SK-N-SH (cell line): Measurements from ENCODE around the gene HTR2C. TPM values are rescaled to one million over a fixed set of nuclear protein-coding genes. Genes with fewer than 3 reads are reported as not detected.

Source experiments
- CTCF ChIA-PET: fragments of 300-600, 350-600 bp; formaldehyde crosslinking; extraction: SDS; loops from one replicate; lab custom pipeline; 2021; lab: Yijun Ruan, JAX
- POLR2A ChIA-PET: fragments of 350-600 bp; sonication (Branson Sonifier 250); formaldehyde crosslinking; extraction: SDS; loops from one replicate; lab custom pipeline; 2020; ENCODE audit warnings: antibody characterized with exemption, inconsistent platforms; lab: Yijun Ruan, JAX
- DNase-seq: peaks from one replicate; pipeline ENCODE4 v3.0.0; 2012
- H2AFZ ChIP-seq: fragments of 200-600 bp; sonication (generic); 2 replicates; pipeline ENCODE4 v1.8.1; 2016; ENCODE audit warnings: antibody characterized with exemption, mild to moderate bottlenecking, low read depth
- H3F3A ChIP-seq: fragments of 200-600 bp; sonication (generic); replicated peaks from 2 replicates; pipeline ENCODE3; 2016; ENCODE audit warnings: antibody characterized with exemption, mild to moderate bottlenecking; ENCODE audit not compliant: insufficient read depth
- H3K27ac ChIP-seq, 2 experiments: fragments of 200-500 bp in 1 of 2; fragments of 200-600 bp in 1 of 2; sonication (Bioruptor generic) in 1 of 2; sonication (generic), shearing (Covaris generic) in 1 of 2; 2 replicates each; pipeline versions ENCODE4 v1.5.1 to v1.6.1; 2014 to 2016; ENCODE audit warnings: low read depth in 2 of 2, inconsistent platforms in 1 of 2, low read length in 1 of 2, mild to moderate bottlenecking in 1 of 2, mixed read lengths in 1 of 2
- H3K27me3 ChIP-seq: fragments of 200-600 bp; sonication (generic), shearing (Covaris generic); 2 replicates; pipeline ENCODE4 v1.6.1; 2016; ENCODE audit warnings: mixed run types; ENCODE audit not compliant: insufficient read depth
- H3K36me3 ChIP-seq, 2 experiments: fragments of 200-500 bp in 1 of 2; fragments of 200-600 bp in 1 of 2; sonication (Bioruptor generic) in 1 of 2; sonication (generic) in 1 of 2; replicated peaks in 1 of 2; 2 replicates each; pipeline versions ENCODE3 to v1.5.1; 2014 to 2016; ENCODE audit warnings: low read length in 1 of 2, mild to moderate bottlenecking in 1 of 2; ENCODE audit not compliant: insufficient read depth in 2 of 2, control insufficient read depth in 1 of 2
- H3K4me1 ChIP-seq, 2 experiments: fragments of 200-500 bp in 1 of 2; fragments of 200-600 bp in 1 of 2; sonication (Bioruptor generic) in 1 of 2; sonication (generic), shearing (Covaris generic) in 1 of 2; 2 replicates each; pipeline versions ENCODE4 v1.5.1 to v1.6.1; 2014 to 2016; ENCODE audit warnings: low read depth in 1 of 2, low read length in 1 of 2, mixed run types in 1 of 2; ENCODE audit not compliant: insufficient read depth in 2 of 2, control insufficient read depth in 1 of 2
- H3K4me2 ChIP-seq: fragments of 200-600 bp; sonication (generic), shearing (Covaris generic); 2 replicates; pipeline ENCODE4 v1.6.1; 2017; ENCODE audit warnings: mixed run types
- H3K4me3 ChIP-seq, 2 experiments: fragments of 200-500 bp in 1 of 2; fragments of 200-600 bp in 1 of 2; sonication (Bioruptor generic) in 1 of 2; sonication (generic), shearing (Covaris generic) in 1 of 2; 2 replicates each; pipeline versions ENCODE4 v1.5.1 to v1.8.1; 2014 to 2016; ENCODE audit warnings: low read depth in 2 of 2, inconsistent platforms in 1 of 2, low read length in 1 of 2, mild to moderate bottlenecking in 1 of 2, mixed read lengths in 1 of 2, moderate library complexity in 1 of 2
- H3K79me2 ChIP-seq: fragments of 200-600 bp; sonication (generic); 2 replicates; pipeline ENCODE4 v1.8.1; 2017; ENCODE audit warnings: mild to moderate bottlenecking; ENCODE audit not compliant: insufficient read depth
- H3K9ac ChIP-seq: fragments of 200-600 bp; sonication (generic); 2 replicates; pipeline ENCODE4 v1.6.1; 2017; ENCODE audit warnings: mixed run types
- H3K9me2 ChIP-seq: fragments of 200-600 bp; sonication (generic); 2 replicates; pipeline ENCODE4 v1.6.1; 2017; ENCODE audit warnings: mixed run types
- H3K9me3 ChIP-seq: fragments of 200-600 bp; sonication (generic); 2 replicates; pipeline ENCODE4 v1.6.1; 2017; ENCODE audit warnings: mixed run types, mild to moderate bottlenecking, moderate library complexity
- H4K20me1 ChIP-seq: fragments of 200-600 bp; sonication (generic); 2 replicates; pipeline ENCODE4 v1.6.1; 2017; ENCODE audit warnings: mild to moderate bottlenecking, mixed run types; ENCODE audit not compliant: insufficient read depth
- CTCF ChIP-seq: fragments of 200-600 bp; sonication (generic); IDR thresholded peaks from 2 replicates; pipeline ENCODE4 v1.6.1; 2017; ENCODE audit warnings: antibody characterized with exemption, mild to moderate bottlenecking, moderate library complexity
- FOXJ3 ChIP-seq: sonication (generic); formaldehyde crosslinking; IDR thresholded peaks from 2 replicates; pipeline ENCODE4 v1.5.1; 2020; ENCODE audit warnings: mild to moderate bottlenecking, missing genetic modification reagents
- FOXM1 ChIP-seq: IDR thresholded peaks from 2 replicates; pipeline ENCODE4 v1.4.0; 2012; ENCODE audit warnings: low read depth, mild to moderate bottlenecking
- MEF2A ChIP-seq: IDR thresholded peaks from 2 replicates; pipeline ENCODE4 v1.4.0; 2012; ENCODE audit warnings: low read depth, borderline replicate concordance
- MXI1 ChIP-seq: IDR thresholded peaks from 2 replicates; pipeline ENCODE4 v1.6.1; 2012; ENCODE audit warnings: mild to moderate bottlenecking, low read depth, low read length, improper control_type of control experiment
- NFIC ChIP-seq: IDR thresholded peaks from 2 replicates; pipeline ENCODE4 v1.4.0; 2012; ENCODE audit warnings: borderline replicate concordance
- NRF1 ChIP-seq: IDR thresholded peaks from 2 replicates; pipeline ENCODE4 v1.6.1; 2012; ENCODE audit warnings: low read depth, mild to moderate bottlenecking, low read length
- RAD21 ChIP-seq: IDR thresholded peaks from 2 replicates; pipeline ENCODE4 v1.6.1; 2012; ENCODE audit warnings: mild to moderate bottlenecking, low read length
- RCOR1 ChIP-seq: fragments of 150-350 bp; IDR thresholded peaks from 2 replicates; pipeline ENCODE4 v1.6.1; 2017; ENCODE audit warnings: antibody characterized with exemption, low read length
- REST ChIP-seq: IDR thresholded peaks from 2 replicates; pipeline ENCODE4 v1.6.1; 2012; ENCODE audit warnings: mild to moderate bottlenecking, low read depth, low read length, moderate library complexity
- RFX5 ChIP-seq: IDR thresholded peaks from 2 replicates; pipeline ENCODE4 v1.6.1; 2012; ENCODE audit warnings: mild to moderate bottlenecking, improper control_type of control experiment, low read length
- SIN3A ChIP-seq: IDR thresholded peaks from 2 replicates; pipeline ENCODE4 v1.6.1; 2012; ENCODE audit warnings: low read depth, mild to moderate bottlenecking, low read length, moderate library complexity, borderline replicate concordance
- SMC3 ChIP-seq: IDR thresholded peaks from 2 replicates; pipeline ENCODE4 v1.6.1; 2012; ENCODE audit warnings: low read depth, low read length, improper control_type of control experiment
- TAF1 ChIP-seq: IDR thresholded peaks from 2 replicates; pipeline ENCODE4 v1.6.1; 2012; ENCODE audit warnings: low read depth, mild to moderate bottlenecking, low read length, moderate library complexity, borderline replicate concordance
- TEAD4 ChIP-seq: IDR thresholded peaks from 2 replicates; pipeline ENCODE4 v1.4.0; 2012; ENCODE audit warnings: mild to moderate bottlenecking, borderline replicate concordance; ENCODE audit not compliant: insufficient read depth
- ZBTB33 ChIP-seq: IDR thresholded peaks from 2 replicates; pipeline ENCODE4 v1.4.0; 2012; ENCODE audit warnings: low read depth, borderline replicate concordance
- WGBS: methylation state at CpG from one replicate; pipeline ENCODE4 v1.1.6; 2017; ENCODE audit warnings: low lambda C conversion rate; 5-methylcytosine and 5-hydroxymethylcytosine counted together
- polyA plus RNA-seq, 3 experiments: library from polyadenylated mRNA; depleted of rRNA; stranded (reverse); fragments of >200 nt; gene quantifications; 2 replicates each; pipeline ENCODE4 v1.2.3, GENCODE V29; 2012
- TF ChIP-seq, protein P1 (sequence below): fragments of 150-350 bp; IDR thresholded peaks from 2 replicates; pipeline ENCODE4 v1.6.1; 2016; ENCODE audit warnings: mild to moderate bottlenecking, low read depth, low read length
- TF ChIP-seq, protein P2 (sequence below): fragments of 150-350 bp; IDR thresholded peaks from 2 replicates; pipeline ENCODE4 v1.6.1; 2017; ENCODE audit warnings: antibody characterized with exemption, low read length, low read depth, borderline replicate concordance

The HTR2C gene
- polyA plus RNA-seq, 1 of the 3 experiments (the other 2 are of a cell fraction): 0.02 TPM

GRCh38 chrX:114626323-114626722 lies 42.4 kb downstream of the HTR2C start:
- TF ChIP-seq RCOR1: no peak
- no peak for TF ChIP-seq FOXJ3
- TF ChIP-seq NFIC: no peak
- peak; percentile 66 for TF ChIP-seq CTCF
- TF ChIP-seq RAD21: peak; percentile 54
- peak; percentile 44 for TF ChIP-seq SMC3
- TF ChIP-seq, all 33 proteins: peak for 3
- peak; percentile 12 for DNase-seq
- no peak overlapping the region for H3K27ac ChIP-seq

DNA sequence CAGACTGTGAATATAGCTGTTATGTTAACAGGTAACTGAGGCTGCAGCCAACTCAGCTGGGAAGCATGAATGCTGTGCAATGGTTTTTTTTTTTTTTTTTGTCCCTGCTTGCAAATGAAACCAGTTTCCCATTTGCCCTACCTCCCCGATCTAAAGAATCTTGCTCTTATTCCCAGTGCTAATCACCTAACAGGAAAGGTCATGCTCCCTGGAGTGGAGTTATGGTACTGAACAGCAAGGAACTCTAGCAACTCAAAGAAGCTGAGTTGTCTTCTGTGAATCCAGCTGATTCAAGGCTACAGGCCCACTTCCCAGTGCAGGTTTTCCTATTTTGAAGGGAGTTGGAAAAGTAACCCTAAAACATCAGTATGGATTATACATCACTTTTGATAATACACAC lies 52.1 kb downstream of the HTR2C start:
- Histone ChIP-seq H3F3A (no peaks in the 10 kb centered on the region), H3K9me2 (no peaks in the 10 kb centered on the region), H3K4me1 (no peaks in the 10 kb centered on the region), H3K27me3 (no peaks in the 10 kb centered on the region), H3K9me3 (no peaks in the 10 kb centered on the region), H3K27ac (no peak overlapping the region), H3K9ac (no peak overlapping the region), H3K36me3 (no peaks in the 10 kb centered on the region), H4K20me1 (no peaks in the 10 kb centered on the region), H3K4me2 (no peak overlapping the region), H3K79me2 (no peaks in the 10 kb centered on the region), H2AFZ (no peak overlapping the region), H3K4me3 (no peak overlapping the region)
- ChIA-PET CTCF (interaction anchor here (1.4 to 2.9 kb wide), 2 partner anchors 10 to 24 kb away, joined by 3 to 12 read pairs; no protein-coding TSS in a partner anchor), POLR2A (no interaction called here)
- 50% methylated on average over 1 of the region's 1 CpG for WGBS
- no peak for DNase-seq
- TF ChIP-seq RAD21: no peak
- no peak for TF ChIP-seq NRF1
- TF ChIP-seq, protein P1, sequence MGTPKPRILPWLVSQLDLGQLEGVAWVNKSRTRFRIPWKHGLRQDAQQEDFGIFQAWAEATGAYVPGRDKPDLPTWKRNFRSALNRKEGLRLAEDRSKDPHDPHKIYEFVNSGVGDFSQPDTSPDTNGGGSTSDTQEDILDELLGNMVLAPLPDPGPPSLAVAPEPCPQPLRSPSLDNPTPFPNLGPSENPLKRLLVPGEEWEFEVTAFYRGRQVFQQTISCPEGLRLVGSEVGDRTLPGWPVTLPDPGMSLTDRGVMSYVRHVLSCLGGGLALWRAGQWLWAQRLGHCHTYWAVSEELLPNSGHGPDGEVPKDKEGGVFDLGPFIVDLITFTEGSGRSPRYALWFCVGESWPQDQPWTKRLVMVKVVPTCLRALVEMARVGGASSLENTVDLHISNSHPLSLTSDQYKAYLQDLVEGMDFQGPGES: no peak
- no peak for TF ChIP-seq SIN3A
- no peak for TF ChIP-seq NFIC
- TF ChIP-seq TAF1: no peak
- TF ChIP-seq FOXM1: no peak
- TF ChIP-seq MEF2A: no peak
- no peak for TF ChIP-seq RFX5
- no peak for TF ChIP-seq TEAD4
- no peak for TF ChIP-seq MXI1
- TF ChIP-seq, protein P2, sequence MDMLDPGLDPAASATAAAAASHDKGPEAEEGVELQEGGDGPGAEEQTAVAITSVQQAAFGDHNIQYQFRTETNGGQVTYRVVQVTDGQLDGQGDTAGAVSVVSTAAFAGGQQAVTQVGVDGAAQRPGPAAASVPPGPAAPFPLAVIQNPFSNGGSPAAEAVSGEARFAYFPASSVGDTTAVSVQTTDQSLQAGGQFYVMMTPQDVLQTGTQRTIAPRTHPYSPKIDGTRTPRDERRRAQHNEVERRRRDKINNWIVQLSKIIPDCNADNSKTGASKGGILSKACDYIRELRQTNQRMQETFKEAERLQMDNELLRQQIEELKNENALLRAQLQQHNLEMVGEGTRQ: no peak
- TF ChIP-seq REST: no peak
- no peak for TF ChIP-seq ZBTB33

More at GRCh38 chrX:114626323-114626722, 42.4 kb downstream of the HTR2C start:
- CTCF ChIA-PET: interaction anchor here (0.6 to 3.0 kb wide), 10 partner anchors 11 to 533 kb away, joined by 3 to 16 read pairs (median 4); partner anchors contain the start of gene IL13RA2
- no peak overlapping the region for H2AFZ ChIP-seq
- no peaks in the 10 kb centered on the region for H3K27me3 ChIP-seq
- H3F3A ChIP-seq: no peaks in the 10 kb centered on the region
- POLR2A ChIA-PET: no interaction called here
- H3K9me2 ChIP-seq: no peaks in the 10 kb centered on the region
- no peaks in the 10 kb centered on the region for H3K36me3 ChIP-seq
- no peak overlapping the region for H3K4me3 ChIP-seq
- H3K4me1 ChIP-seq: no peaks in the 10 kb centered on the region
- H3K9ac ChIP-seq: no peak overlapping the region
- H3K4me2 ChIP-seq: no peak overlapping the region
- no peaks in the 10 kb centered on the region for H3K9me3 ChIP-seq
- H4K20me1 ChIP-seq: no peaks in the 10 kb centered on the region
- no peaks in the 10 kb centered on the region for H3K79me2 ChIP-seq
